ENCODE data around the gene TSC22D1. TPM values are rescaled to one million over a fixed set of nuclear protein-coding genes. Genes with fewer than 3 reads are reported as not detected.

Gene TSC22D1
- total and polyA plus RNA-seq, 4 donors = 21.0 to 43.5 (median 37.0) TPM

GRCh38 chr13:44498969-44499368 lies 77.2 kb downstream of the TSC22D1 start:
- Histone ChIP-seq H3K4me1 (ENCODE audit: control insufficient read depth in 4 of 4, insufficient read depth in 4 of 4, low read length in 3 of 4) (no peaks in the 10 kb centered on the region), H3K9ac (ENCODE audit: low read depth in 1 of 2, low read length in 2 of 2) (no peak overlapping the region), H3K27ac (ENCODE audit: low read depth in 1 of 2, low read length in 2 of 2) (no peak overlapping the region), H3K27me3 (ENCODE audit: control insufficient read depth in 4 of 4, insufficient read depth in 4 of 4, low read length in 3 of 4) (no peaks in the 10 kb centered on the region), H3K9me3 (ENCODE audit: control insufficient read depth in 4 of 4, low read length in 3 of 4) (no peaks in the 10 kb centered on the region), H3K36me3 (ENCODE audit: control insufficient read depth in 4 of 4, insufficient read depth in 3 of 4, low read depth in 1 of 4, low read length in 3 of 4) (no peaks in the 10 kb centered on the region), H3K4me3 (ENCODE audit: low read depth in 1 of 3, low read length in 3 of 3) (no peak overlapping the region)
- DNase-seq (ENCODE audit: low spot score) = no peak
- no peak for TF ChIP-seq RAD21 (IDR thresholded peaks at IDR 0.05)
- TF ChIP-seq YY1 (IDR thresholded peaks at IDR 0.05) = no peak
- no peak for TF ChIP-seq EGR1 (IDR thresholded peaks at IDR 0.05; ENCODE audit: low read depth in 2 of 2)
- no peak for TF ChIP-seq ZBTB33 (IDR thresholded peaks at IDR 0.05)
- no peak for TF ChIP-seq SP1 (IDR thresholded peaks at IDR 0.05)
- no peak for TF ChIP-seq REST (IDR thresholded peaks at IDR 0.05)
- TF ChIP-seq HNF4G (IDR thresholded peaks at IDR 0.05) = no peak
- no peak for TF ChIP-seq MAX (IDR thresholded peaks at IDR 0.05)
- TF ChIP-seq JUND (IDR thresholded peaks at IDR 0.05) = no peak
- no peak for TF ChIP-seq CTCF (IDR thresholded peaks at IDR 0.05; ENCODE audit: low read depth, low read length, missing input control)
- no peak for TF ChIP-seq TAF1 (conservative IDR thresholded peaks at IDR 0.05)
- TF ChIP-seq RXRA (IDR thresholded peaks at IDR 0.05) = no peak
- no peak for TF ChIP-seq GABPA (IDR thresholded peaks at IDR 0.05 in 1 of 2, conservative IDR thresholded peaks at IDR 0.05 in 1 of 2)
- no peak for TF ChIP-seq ATF3 (IDR thresholded peaks at IDR 0.05)
- no peak for TF ChIP-seq FOXA2 (IDR thresholded peaks at IDR 0.05)
- no peak for TF ChIP-seq HNF4A (conservative IDR thresholded peaks at IDR 0.05)
- no peak for TF ChIP-seq FOXA1 (IDR thresholded peaks at IDR 0.05)
- no peak for TF ChIP-seq NR2F2 (IDR thresholded peaks at IDR 0.05)
